ENCODE results near the gene RUNX2.

The RUNX2 gene

GRCh38 chr6:45595010-45595851, 267.1 kb downstream of the RUNX2 start:
- no peak for DNase-seq

GRCh38 chr6:45597424-45597823, 269.3 kb downstream of the RUNX2 start:
- DNase-seq, result no peak

GRCh38 chr6:45599053-45599452, 270.9 kb downstream of the RUNX2 start:
- DNase-seq, result no peak

GRCh38 chr6:45605971-45606370, 277.8 kb downstream of the RUNX2 start:
- DNase-seq, result no peak

GRCh38 chr6:45606831-45607400, 278.8 kb downstream of the RUNX2 start:
- no peak for DNase-seq

- DNase-seq, result no peak
These were observed 279.7 kb downstream of the RUNX2 start for GRCh38 chr6:45607798-45608197.

- no peak for DNase-seq
These were observed 280.3 kb downstream of the RUNX2 start for GRCh38 chr6:45608252-45608913.

GRCh38 chr6:45609141-45609638, 281.1 kb downstream of the RUNX2 start:
- DNase-seq, result no peak

- no peak for DNase-seq
These were observed 282.2 kb downstream of the RUNX2 start for GRCh38 chr6:45610374-45610773.

GRCh38 chr6:45610832-45611231, 282.7 kb downstream of the RUNX2 start:
- no peak for DNase-seq

- DNase-seq, result no peak
These were observed 283.4 kb downstream of the RUNX2 start for GRCh38 chr6:45611491-45611890.

GRCh38 chr6:45613656-45614055, 285.5 kb downstream of the RUNX2 start:
- no peak for DNase-seq

GRCh38 chr6:45614488-45615285, 286.6 kb downstream of the RUNX2 start:
- no peak for DNase-seq

- no peak for DNase-seq
These were observed 288.1 kb downstream of the RUNX2 start for GRCh38 chr6:45616209-45616608.

- DNase-seq, result no peak
These were observed 289.3 kb downstream of the RUNX2 start for GRCh38 chr6:45617441-45617840.

GRCh38 chr6:45618259-45618658, 290.1 kb downstream of the RUNX2 start:
- no peak for DNase-seq

- DNase-seq, result no peak
These were observed 291.2 kb downstream of the RUNX2 start for GRCh38 chr6:45619211-45619760.

- no peak for DNase-seq
These were observed 291.9 kb downstream of the RUNX2 start for GRCh38 chr6:45619994-45620471.

GRCh38 chr6:45624228-45624627, 296.1 kb downstream of the RUNX2 start:
- no peak for DNase-seq

- no peak for DNase-seq
These were observed 297.1 kb downstream of the RUNX2 start for GRCh38 chr6:45625191-45625664.

GRCh38 chr6:45626087-45626891, 298.2 kb downstream of the RUNX2 start:
- no peak for DNase-seq

- no peak for DNase-seq
These were observed 302.2 kb downstream of the RUNX2 start for GRCh38 chr6:45630314-45630713.

All from NCI-H1092 (cell line).